GM12872 (cell line): ENCODE results near the gene USP32.

Experiments
- CTCF ChIP-seq: IDR thresholded peaks from 3 replicates; pipeline ENCODE4 v1.5.1; 2011; ENCODE audit warnings: low read depth, mild to moderate bottlenecking, low read length, moderate library complexity; ENCODE audit not compliant: insufficient read depth

Gene USP32

GRCh38 chr17:60300011-60300410 is 91.9 kb downstream of the USP32 start:
- no peak for TF ChIP-seq CTCF

- TF ChIP-seq CTCF: no peak
Observed at GRCh38 chr17:60297760-60298401, 94.1 kb downstream of the USP32 start.

- no peak for TF ChIP-seq CTCF
Observed at GRCh38 chr17:60296177-60296576, 95.8 kb downstream of the USP32 start.

- no peak for TF ChIP-seq CTCF
Observed at GRCh38 chr17:60293580-60294335, 98.2 kb downstream of the USP32 start.

GRCh38 chr17:60292697-60293096 is 99.2 kb downstream of the USP32 start:
- TF ChIP-seq CTCF: no peak

GRCh38 chr17:60284709-60285108 is 107.2 kb downstream of the USP32 start:
- no peak for TF ChIP-seq CTCF

GRCh38 chr17:60283816-60284215 is 108.1 kb downstream of the USP32 start:
- TF ChIP-seq CTCF: no peak
